GM21825 (cell line): ENCODE measurements around the gene ZSCAN25.
"Not testable (repeated sequence)": the region's sequence is repeated elsewhere in the genome, so short reads cannot be mapped to it uniquely, and the experiment has no call there.

ENCODE experiments used
- ATAC-seq: cut with Tn5 transposase; IDR thresholded peaks from one replicate; pipeline ENCODE4 v1.9.1; 2021; ENCODE audit warnings: mild to moderate bottlenecking, moderate library complexity; ENCODE audit not compliant: unreplicated experiment

Gene ZSCAN25

DNA sequence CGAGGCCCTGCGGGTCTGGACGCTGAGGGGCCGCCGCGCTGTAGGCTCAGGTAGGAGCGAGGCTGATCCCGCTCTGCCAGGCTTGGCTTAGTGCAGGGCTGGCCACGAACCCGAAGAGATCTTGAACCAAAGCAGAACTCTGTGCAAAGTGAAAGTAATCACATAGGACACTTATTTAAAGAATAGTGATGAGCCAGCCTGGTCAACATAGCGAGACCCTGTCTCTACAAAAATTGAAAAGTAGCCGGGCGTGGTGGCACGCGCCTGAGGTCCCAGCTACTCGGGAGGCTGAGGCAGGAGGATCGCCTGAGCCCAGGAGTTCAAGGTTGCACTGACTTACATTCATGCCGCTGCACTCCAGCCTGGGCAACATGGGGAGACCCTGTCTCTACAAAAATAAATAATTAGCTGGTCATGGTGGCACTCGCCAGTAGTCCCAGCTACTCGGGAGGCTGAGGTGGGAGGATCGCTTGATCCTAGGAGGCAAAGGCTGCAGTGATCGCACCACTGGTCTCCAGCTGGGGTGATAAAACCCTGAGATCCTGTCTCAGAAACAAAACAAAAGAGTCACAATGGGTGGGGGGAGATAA is 541 bp downstream of the ZSCAN25 start:
- ATAC-seq: no peak

- ATAC-seq: no peak
These were observed 2.0 kb downstream of the ZSCAN25 start for GRCh38 chr7:99618726-99619125.

DNA sequence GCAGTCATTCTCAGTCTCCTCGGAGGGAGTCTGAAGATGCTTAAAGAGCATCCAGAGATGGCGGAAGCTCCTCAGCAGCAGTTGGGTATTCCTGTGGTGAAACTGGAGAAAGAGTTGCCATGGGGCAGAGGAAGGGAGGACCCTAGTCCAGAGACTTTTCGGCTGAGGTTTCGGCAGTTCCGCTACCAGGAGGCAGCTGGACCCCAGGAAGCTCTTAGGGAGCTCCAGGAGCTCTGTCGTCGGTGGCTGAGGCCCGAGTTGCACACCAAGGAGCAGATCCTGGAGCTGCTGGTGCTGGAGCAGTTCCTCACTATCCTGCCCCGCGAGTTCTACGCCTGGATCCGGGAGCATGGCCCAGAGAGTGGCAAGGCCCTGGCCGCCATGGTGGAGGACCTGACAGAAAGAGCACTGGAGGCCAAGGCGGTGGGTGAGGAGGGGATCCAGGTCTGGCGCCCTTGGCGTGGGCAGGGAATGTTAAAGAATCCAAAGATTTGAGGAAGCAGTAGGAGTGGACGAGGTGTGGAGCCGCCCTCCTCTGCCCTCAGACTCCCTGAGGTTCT is 2.9 kb downstream of the ZSCAN25 start:
- ATAC-seq: no peak

GRCh38 chr7:99621271-99621670 is 4.5 kb downstream of the ZSCAN25 start:
- no peak for ATAC-seq

GRCh38 chr7:99622596-99622995 is 5.8 kb downstream of the ZSCAN25 start:
- no peak for ATAC-seq

DNA sequence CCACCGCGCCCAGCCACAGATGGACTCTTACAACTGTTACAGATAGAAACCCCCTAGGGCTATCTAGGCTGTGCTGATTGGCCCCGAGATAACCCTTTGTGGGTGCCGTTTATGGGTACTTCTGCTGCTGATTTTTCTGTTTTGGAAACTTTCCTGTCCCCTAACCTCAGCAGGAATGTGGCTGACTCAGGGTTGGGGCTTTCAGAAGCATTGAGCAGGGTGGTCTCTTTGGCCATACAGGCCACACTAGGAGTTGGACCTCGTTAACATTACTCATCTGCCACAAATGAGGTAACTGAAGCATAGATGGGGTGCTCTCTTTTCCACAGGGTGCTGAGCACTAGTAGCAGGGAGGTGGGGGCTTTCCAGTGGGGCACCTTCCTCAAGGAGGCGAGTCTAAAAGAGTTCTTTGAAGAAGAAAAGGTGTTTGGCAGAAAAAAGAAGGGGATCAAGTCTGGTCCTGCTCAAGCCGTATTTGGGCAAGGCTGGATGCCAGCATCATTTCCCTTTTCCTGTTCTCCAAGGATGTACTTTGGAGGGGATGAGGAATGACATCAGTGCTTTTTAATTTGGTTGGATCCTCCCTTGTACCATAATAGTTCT is 6.4 kb downstream of the ZSCAN25 start:
- ATAC-seq: no peak

GRCh38 chr7:99623702-99624447 is 7.1 kb downstream of the ZSCAN25 start:
- ATAC-seq: no peak

GRCh38 chr7:99624484-99624883 is 7.7 kb downstream of the ZSCAN25 start:
- ATAC-seq: no peak

DNA sequence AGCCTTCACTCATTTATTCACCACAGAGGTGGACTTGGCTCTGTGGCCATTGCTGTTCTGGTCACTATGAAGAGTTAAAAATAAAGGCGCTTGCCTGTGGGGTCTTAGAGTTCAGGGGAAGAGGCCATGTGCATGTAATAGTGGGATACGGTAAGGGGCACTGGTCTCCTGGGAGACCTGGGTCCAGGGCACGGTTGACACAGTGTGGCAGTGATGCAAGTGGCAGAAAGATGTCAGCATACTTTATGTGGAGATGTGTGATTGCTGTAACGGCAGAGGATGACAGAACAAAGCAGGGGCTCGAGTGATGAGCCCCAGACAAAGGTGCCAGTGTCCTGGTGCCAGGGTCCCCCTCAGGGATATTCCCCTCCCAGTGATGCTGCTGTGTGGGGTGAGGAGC is 8.6 kb downstream of the ZSCAN25 start:
- no peak for ATAC-seq

- no peak for ATAC-seq
These were observed 9.2 kb downstream of the ZSCAN25 start for GRCh38 chr7:99625961-99626360.

GRCh38 chr7:99626661-99627060 is 9.9 kb downstream of the ZSCAN25 start:
- no peak for ATAC-seq

DNA sequence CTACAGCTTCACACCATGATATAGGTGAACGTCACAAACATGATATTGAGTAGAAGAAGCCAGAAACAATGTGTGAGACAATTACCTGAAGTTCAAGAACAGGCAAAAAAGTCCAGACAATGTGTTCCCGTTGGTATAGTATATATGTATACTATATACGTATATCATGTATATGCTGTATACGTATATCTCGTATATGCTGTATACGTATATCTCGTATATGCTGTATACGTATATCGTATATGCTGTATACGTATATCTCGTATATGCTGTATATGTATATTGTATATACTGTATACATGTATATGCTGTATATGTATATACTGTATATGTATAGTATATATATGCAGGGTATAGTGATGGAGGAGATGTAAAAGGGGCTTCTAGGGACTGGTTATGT is 10.8 kb downstream of the ZSCAN25 start:
- no peak for ATAC-seq

DNA sequence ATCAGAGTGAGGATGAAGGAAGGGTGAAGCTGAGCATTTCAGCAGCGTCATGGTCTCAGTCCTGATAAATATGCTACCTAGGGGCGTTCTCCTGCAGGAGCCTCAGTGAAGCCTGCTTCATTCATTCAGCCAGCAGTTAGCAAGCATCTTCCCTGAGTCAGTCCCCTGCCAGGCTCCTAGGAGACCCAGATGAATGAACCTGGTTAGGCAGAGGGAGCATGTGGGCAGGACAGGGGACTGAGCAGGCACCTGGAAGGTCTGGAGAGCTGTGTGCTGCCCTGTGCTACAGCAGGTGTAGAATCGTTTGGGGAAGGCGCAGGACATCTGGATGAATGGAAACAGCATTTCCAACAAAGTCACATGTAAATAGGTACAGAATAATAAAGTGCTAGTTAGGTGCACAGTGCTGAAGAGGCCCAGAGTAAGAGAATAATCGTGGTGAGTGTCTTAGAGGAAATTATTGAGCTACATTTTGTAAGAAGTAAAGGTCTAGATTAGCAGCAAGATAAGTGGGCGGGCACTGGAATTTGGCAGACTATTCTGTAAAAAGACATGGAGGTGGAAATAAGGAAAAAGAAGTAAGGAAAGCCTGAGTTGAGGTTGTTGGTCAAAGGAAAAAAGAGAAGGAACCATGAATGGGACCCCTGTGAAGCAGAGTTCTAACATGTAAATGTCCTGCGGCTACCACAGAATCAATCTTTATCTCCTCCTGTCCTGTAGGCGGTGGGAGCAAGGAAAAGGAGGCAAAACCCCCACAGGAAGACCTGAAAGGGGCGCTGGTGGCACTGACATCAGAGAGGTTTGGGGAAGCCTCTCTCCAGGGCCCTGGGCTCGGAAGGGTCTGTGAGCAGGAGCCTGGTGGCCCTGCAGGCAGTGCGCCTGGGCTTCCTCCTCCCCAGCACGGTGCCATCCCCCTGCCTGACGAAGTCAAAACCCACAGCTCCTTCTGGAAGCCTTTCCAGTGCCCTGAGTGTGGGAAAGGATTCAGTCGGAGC is 12.0 kb downstream of the ZSCAN25 start:
- no peak for ATAC-seq

DNA sequence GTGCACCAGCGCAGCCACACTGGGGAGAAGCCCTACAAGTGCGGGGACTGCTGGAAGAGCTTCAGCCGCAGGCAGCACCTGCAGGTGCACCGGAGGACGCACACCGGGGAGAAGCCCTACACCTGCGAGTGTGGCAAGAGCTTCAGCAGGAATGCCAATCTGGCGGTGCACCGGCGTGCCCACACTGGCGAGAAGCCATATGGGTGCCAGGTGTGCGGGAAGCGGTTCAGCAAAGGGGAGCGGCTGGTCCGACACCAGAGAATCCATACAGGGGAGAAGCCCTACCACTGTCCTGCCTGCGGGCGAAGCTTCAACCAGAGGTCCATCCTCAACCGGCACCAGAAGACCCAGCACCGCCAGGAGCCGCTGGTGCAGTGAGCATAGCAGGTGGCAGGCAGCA is 12.9 kb downstream of the ZSCAN25 start:
- no peak for ATAC-seq

GRCh38 chr7:99631295-99632109 is 14.8 kb downstream of the ZSCAN25 start:
- no peak for ATAC-seq

DNA sequence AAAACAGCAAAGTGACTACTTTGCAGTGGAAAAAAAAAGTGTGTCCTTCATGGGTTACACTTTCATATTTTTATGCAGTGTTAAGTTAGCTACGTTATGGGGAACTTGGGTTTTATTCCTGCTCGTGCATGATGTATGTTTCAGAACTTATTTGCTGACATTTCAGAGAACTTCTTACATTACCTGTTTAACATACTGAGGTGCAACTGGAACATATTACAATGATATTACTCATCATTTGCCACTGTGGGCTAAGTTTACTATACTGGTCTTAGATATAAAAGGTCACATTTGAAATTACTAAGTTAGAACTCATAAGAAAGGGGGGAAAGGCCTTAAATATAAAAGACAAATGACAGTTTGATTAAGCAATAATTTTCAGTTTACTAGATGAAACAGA is 20.7 kb downstream of the ZSCAN25 start:
- ATAC-seq: not testable (repeated sequence)

DNA sequence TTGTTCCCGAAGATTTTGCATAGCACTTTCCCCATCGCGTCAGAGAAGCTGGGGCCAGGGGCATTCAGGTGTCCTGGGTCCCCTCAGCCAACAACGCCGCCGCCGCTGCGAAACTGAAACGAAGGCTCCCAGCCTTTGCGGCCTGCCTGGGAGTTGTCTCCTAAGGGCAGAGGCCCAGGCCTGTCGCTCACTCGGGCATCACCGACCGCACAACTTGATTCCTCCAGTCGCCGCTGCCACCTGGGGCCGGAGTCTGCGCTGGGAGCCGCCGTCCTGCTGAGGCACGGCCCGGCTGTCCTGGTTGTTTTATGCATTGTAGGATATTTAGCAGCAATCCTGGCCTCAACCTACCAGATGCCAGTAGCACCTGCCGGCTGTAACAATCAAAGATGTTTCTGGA is 22.0 kb downstream of the ZSCAN25 start:
- no peak for ATAC-seq

DNA sequence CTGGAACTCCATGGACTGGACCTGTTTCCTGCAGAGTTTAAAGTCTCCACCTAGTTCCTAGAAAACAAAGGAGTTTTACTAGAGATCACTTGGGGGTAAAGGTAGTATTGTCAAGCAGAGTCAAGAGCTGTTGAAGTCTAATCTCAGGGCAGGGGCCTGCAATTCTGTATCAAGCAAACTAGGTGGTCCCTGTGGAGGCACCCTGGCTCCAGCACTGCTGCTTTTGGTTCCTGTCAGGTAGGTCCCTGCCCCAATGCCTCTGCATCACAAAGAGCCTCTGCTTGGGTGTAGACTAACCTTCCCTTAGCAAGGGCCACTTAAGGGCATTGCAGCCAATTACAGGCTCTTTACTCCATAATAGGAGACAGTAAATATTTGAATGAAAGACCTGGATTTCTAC is 22.5 kb downstream of the ZSCAN25 start:
- no peak for ATAC-seq

DNA sequence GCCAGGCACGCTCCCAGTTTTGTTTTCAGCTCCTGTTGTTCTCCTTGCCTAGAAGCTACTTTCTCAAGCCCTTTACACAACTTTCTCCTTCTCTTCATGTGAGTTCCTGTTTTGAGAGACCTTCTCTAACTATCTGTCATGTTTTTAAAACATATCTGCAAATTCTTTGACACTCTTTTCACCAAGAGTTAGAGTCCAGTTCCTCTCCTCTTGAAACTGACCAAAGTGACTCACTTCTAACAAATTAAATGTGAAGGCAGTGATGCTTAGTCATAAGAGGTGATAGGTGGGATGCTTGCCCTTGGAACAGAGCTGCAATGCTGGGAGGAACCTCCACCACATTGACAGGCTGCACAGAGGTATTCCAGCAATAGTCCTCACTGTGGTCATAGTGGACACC is 25.3 kb downstream of the ZSCAN25 start:
- ATAC-seq: no peak

DNA sequence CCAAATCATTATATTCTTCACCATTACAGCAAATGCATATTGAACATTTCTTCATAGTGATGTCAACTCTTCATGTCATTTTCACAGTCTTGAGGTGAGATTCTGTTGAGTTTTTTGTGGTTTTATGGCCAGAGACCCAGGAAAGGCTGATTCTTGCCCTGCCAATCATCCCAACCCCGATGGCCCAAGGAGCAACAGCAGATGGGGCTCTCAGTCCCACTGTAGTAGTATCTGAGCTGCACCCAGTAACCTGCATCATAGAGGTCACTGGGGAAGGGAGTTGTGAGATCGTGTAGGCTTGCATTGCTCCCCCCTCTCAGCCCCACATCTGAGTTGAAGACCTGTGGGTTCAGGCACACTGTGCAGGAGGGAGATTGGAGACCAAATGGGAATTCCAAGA is 26.7 kb downstream of the ZSCAN25 start:
- ATAC-seq: no peak
